Ascending aorta (tissue), 2 donors: Measurements from ENCODE around the gene NCDN. TPM values are rescaled to one million over a fixed set of nuclear protein-coding genes. Genes with fewer than 3 reads are reported as not detected.
"Not testable (repeated sequence)": the region's sequence is repeated elsewhere in the genome, so short reads cannot be mapped to it uniquely, and the experiment has no call there.

Source experiments
- DNase-seq, 2 donors: peaks; one replicate each; pipeline ENCODE4 v3.0.0-alpha.2; 2019; ENCODE audit warnings: low spot score in 2 of 2
- H3K27ac ChIP-seq, 2 donors: fragments of 200-600 bp; sonication (generic); one replicate each; pipeline ENCODE4 v1.5.1; 2016 to 2017; ENCODE audit warnings: mild to moderate bottlenecking in 1 of 2
- H3K27me3 ChIP-seq: fragments of 200-600 bp; sonication (generic); one replicate; pipeline ENCODE4 v1.5.1; 2017
- H3K36me3 ChIP-seq, 2 donors: fragments of 200-600 bp; sonication (generic); one replicate each; pipeline ENCODE4 v1.5.1; 2016
- H3K4me1 ChIP-seq, 2 donors: fragments of 200-600 bp; sonication (generic); one replicate each; pipeline ENCODE4 v1.5.1; 2016 to 2017; ENCODE audit warnings: mild to moderate bottlenecking in 1 of 2
- H3K4me3 ChIP-seq, 2 donors: fragments of 200-600 bp; sonication (generic); one replicate each; pipeline ENCODE4 v1.5.1; 2016 to 2017; ENCODE audit warnings: mild to moderate bottlenecking in 1 of 2
- H3K9me3 ChIP-seq, 2 donors: fragments of 200-600 bp; sonication (generic); one replicate each; pipeline ENCODE4 v1.5.1; 2016
- CTCF ChIP-seq, 3 experiments: fragments of 200-600 bp in 2 of 3; fragments of 450-650 bp in 1 of 3; sonication (generic) in 2 of 3; IDR thresholded peaks; one replicate each; pipeline ENCODE4 v1.5.1; 2016 to 2019; ENCODE audit warnings: antibody characterized with exemption in 3 of 3, mild to moderate bottlenecking in 1 of 3, moderate library complexity in 1 of 3
- intact Hi-C: fragments of 100-400 bp; cut with DNase I; formaldehyde crosslinking; loops from one replicate; pipeline ENCODE4 v1.15.1; 2023
- total RNA-seq: library from RNA; depleted of rRNA; stranded (reverse); fragments of >200 nt; gene quantifications from one replicate; pipeline ENCODE4 v1.1.0, GENCODE V29; 2016

NCDN gene
- total RNA-seq, 1 donor from 2014 or later: 20.1 TPM

GRCh38 chr1:35585281-35585680 lies 27.7 kb downstream of the NCDN start:
- no peaks in the 10 kb centered on the region for H3K36me3 ChIP-seq
- DNase-seq: no peak
- no peak overlapping the region for H3K27ac ChIP-seq
- H3K4me3 ChIP-seq: no peak overlapping the region
- H3K9me3 ChIP-seq: no peaks in the 10 kb centered on the region
- intact Hi-C loops: no loop called here
- H3K27me3 ChIP-seq: no peaks in the 10 kb centered on the region
- H3K4me1 ChIP-seq: no peaks in the 10 kb centered on the region
- no peak for TF ChIP-seq CTCF (IDR thresholded peaks at IDR 0.05)

GRCh38 chr1:35585805-35586204 lies 28.2 kb downstream of the NCDN start:
- DNase-seq, intact Hi-C loops: not testable (repeated sequence)

GRCh38 chr1:35586808-35587207 lies 29.2 kb downstream of the NCDN start:
- H3K27ac ChIP-seq: no peak overlapping the region
- intact Hi-C loops: no loop called here
- peaks cover 0 to 5% of the 10 kb centered on the region in 2 donors for H3K36me3 ChIP-seq
- no peaks in the 10 kb centered on the region for H3K4me1 ChIP-seq
- H3K27me3 ChIP-seq: no peaks in the 10 kb centered on the region
- no peaks in the 10 kb centered on the region for H3K9me3 ChIP-seq
- no peak for DNase-seq
- no peak for TF ChIP-seq CTCF (IDR thresholded peaks at IDR 0.05)
- no peak overlapping the region for H3K4me3 ChIP-seq

More at GRCh38 chr1:35585805-35586204, 28.2 kb downstream of the NCDN start:
- H3K9me3 ChIP-seq, H3K36me3 ChIP-seq, H3K27ac ChIP-seq, H3K27me3 ChIP-seq, H3K4me1 ChIP-seq, H3K4me3 ChIP-seq: not testable (repeated sequence)

- H3K27ac ChIP-seq: no peak overlapping the region
- no peak for DNase-seq
- H3K4me3 ChIP-seq: no peak overlapping the region
- intact Hi-C loops: no loop called here
- no peaks in the 10 kb centered on the region for H3K4me1 ChIP-seq
- H3K36me3 ChIP-seq: peaks cover 0 to 5% of the 10 kb centered on the region in 2 donors
- no peak for TF ChIP-seq CTCF (IDR thresholded peaks at IDR 0.05)
- H3K9me3 ChIP-seq: no peaks in the 10 kb centered on the region
- no peaks in the 10 kb centered on the region for H3K27me3 ChIP-seq
These were observed 30.1 kb downstream of the NCDN start for GRCh38 chr1:35587736-35588135.

GRCh38 chr1:35588197-35588910 lies 30.8 kb downstream of the NCDN start:
- no peak for TF ChIP-seq CTCF (IDR thresholded peaks at IDR 0.05)
- Histone ChIP-seq H3K27ac (no peak overlapping the region), H3K4me3 (no peak overlapping the region), H3K27me3 (no peaks in the 10 kb centered on the region), H3K4me1 (no peaks in the 10 kb centered on the region), H3K36me3 (peaks cover 0 to 5% of the 10 kb centered on the region in 2 donors), H3K9me3 (no peaks in the 10 kb centered on the region)
- no peak for DNase-seq
- intact Hi-C loops: no loop called here

- no peak for TF ChIP-seq CTCF (IDR thresholded peaks at IDR 0.05)
- no peak for DNase-seq
- intact Hi-C loops: no loop called here
These were observed 32.2 kb downstream of the NCDN start for GRCh38 chr1:35589516-35590427.

More at GRCh38 chr1:35589516-35590427, 32.2 kb downstream of the NCDN start:
- no peak overlapping the region for H3K27ac ChIP-seq
- H3K36me3 ChIP-seq: peaks cover 0 to 5% of the 10 kb centered on the region in 2 donors
- no peak overlapping the region for H3K4me3 ChIP-seq
- H3K27me3 ChIP-seq: no peaks in the 10 kb centered on the region
- no peaks in the 10 kb centered on the region for H3K4me1 ChIP-seq
- no peaks in the 10 kb centered on the region for H3K9me3 ChIP-seq
